Ovary (tissue), 3 donors: ENCODE results near the gene ADAMTS8.

ENCODE experiments used
- CTCF ChIP-seq, 3 donors: fragments of 450-650 bp in 2 of 3; fragments of 200-600 bp in 1 of 3; IDR thresholded peaks; one replicate each; pipeline versions ENCODE4 v1.5.1 to v1.8.0; 2016 to 2022; ENCODE audit warnings: antibody characterized with exemption in 3 of 3, mild to moderate bottlenecking in 1 of 3
- POLR2A ChIP-seq: fragments of 450-650 bp; IDR thresholded peaks from one replicate; pipeline ENCODE4 v1.6.1; 2017; ENCODE audit warnings: antibody characterized with exemption, mild to moderate bottlenecking, moderate library complexity
- donor health status: DM: no; HTN: no; CAD: no.

DNA sequence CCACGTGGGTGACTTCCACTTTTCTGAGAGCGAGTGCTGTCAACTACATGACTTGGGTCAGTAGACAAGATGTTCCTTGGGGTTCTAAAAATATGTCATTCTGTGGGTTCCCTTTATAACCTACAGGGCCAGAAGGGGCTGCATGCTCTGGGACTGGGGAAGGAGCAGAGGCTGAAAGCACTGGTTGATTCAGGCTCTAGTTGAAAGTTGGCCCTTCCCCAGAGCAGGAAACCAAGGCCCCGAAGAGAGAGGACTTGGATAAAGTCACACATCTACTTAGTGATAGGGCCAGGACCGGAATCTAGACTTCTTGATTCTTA is 30.0 kb upstream of the ADAMTS8 start:
- TF ChIP-seq CTCF (IDR thresholded peaks at IDR 0.05): no peak
- no peak for TF ChIP-seq POLR2A
